IMR-90 (cell line): ENCODE data around the gene TIGD3. TPM values are rescaled to one million over a fixed set of nuclear protein-coding genes. Genes with fewer than 3 reads are reported as not detected.

Experiments used
- ATAC-seq: fragments of 200-7000 bp; cut with Tn5 transposase; 2 replicates; pipeline ENCODE4 v1.9.1; 2020; ENCODE audit warnings: low read depth, mild to moderate bottlenecking, moderate library complexity
- BruUV-seq: library from RNA; stranded (reverse); fragments of 400-500 nt; replicated peaks from 2 replicates; lab custom pipeline; 2021; lab: Mats Ljungman, UMichigan
- CTCF ChIA-PET: fragments of 300-600 bp; formaldehyde crosslinking; extraction: SDS; loops from one replicate; lab custom pipeline; 2021; ENCODE audit warnings: antibody characterized with exemption; lab: Yijun Ruan, JAX
- POLR2A ChIA-PET: fragments of 300-600 bp; sonication (Branson Sonifier 250); formaldehyde crosslinking; loops from one replicate; lab custom pipeline; 2022; ENCODE audit warnings: antibody characterized with exemption; ENCODE audit not compliant: unreplicated experiment; lab: Charles Lee
- DNase-seq: peaks from one replicate; pipeline ENCODE4 v3.0.0; 2013
- H2AFZ ChIP-seq: replicated peaks from 2 replicates; pipeline ENCODE3; 2013; ENCODE audit warnings: low read length, mild to moderate bottlenecking; ENCODE audit not compliant: poor library complexity
- H2AK5ac ChIP-seq: 2 replicates; pipeline ENCODE4 v1.6.1; 2013; ENCODE audit warnings: low read depth, low read length, inconsistent platforms
- H2AK9ac ChIP-seq: replicated peaks from 2 replicates; pipeline ENCODE3; 2013; ENCODE audit warnings: mild to moderate bottlenecking, low read depth, low read length, moderate library complexity; ENCODE audit not compliant: poor library complexity
- H2BK120ac ChIP-seq: 2 replicates; pipeline ENCODE4 v1.6.1; 2013; ENCODE audit warnings: low read depth, low read length, inconsistent platforms
- H2BK15ac ChIP-seq: 3 replicates; pipeline ENCODE4 v1.6.1; 2013; ENCODE audit warnings: low read depth, low read length, inconsistent platforms
- H2BK20ac ChIP-seq: 2 replicates; pipeline ENCODE4 v1.6.1; 2013; ENCODE audit warnings: low read depth, mild to moderate bottlenecking, inconsistent platforms, low read length, moderate library complexity
- H2BK5ac ChIP-seq: 2 replicates; pipeline ENCODE4 v1.6.1; 2013; ENCODE audit warnings: mild to moderate bottlenecking, low read depth, low read length, inconsistent platforms; ENCODE audit not compliant: poor library complexity, severe bottlenecking
- H3K14ac ChIP-seq: replicated peaks from 2 replicates; pipeline ENCODE4 v1.6.1; 2013; ENCODE audit warnings: low read depth, low read length, inconsistent platforms
- H3K18ac ChIP-seq: 2 replicates; pipeline ENCODE4 v1.6.1; 2013; ENCODE audit warnings: low read depth, low read length, control low read depth
- H3K23ac ChIP-seq: 2 replicates; pipeline ENCODE4 v1.6.1; 2013; ENCODE audit warnings: low read depth, low read length, inconsistent platforms
- H3K27ac ChIP-seq: 2 replicates; pipeline ENCODE4 v1.5.1; 2013; ENCODE audit warnings: mild to moderate bottlenecking, control low read depth, low read length; ENCODE audit not compliant: insufficient read depth
- H3K27me3 ChIP-seq: 2 replicates; pipeline ENCODE4 v1.6.1; 2013; ENCODE audit warnings: low read length; ENCODE audit not compliant: control insufficient read depth, insufficient read depth
- H3K36me3 ChIP-seq: 2 replicates; pipeline ENCODE4 v1.6.1; 2013; ENCODE audit warnings: low read length, mixed read lengths; ENCODE audit not compliant: control insufficient read depth, insufficient read depth
- H3K4ac ChIP-seq: 2 replicates; pipeline ENCODE4 v1.6.1; 2013; ENCODE audit warnings: low read depth, low read length, inconsistent platforms
- H3K4me1 ChIP-seq: 2 replicates; pipeline ENCODE4 v1.6.1; 2013; ENCODE audit warnings: low read length, mixed read lengths; ENCODE audit not compliant: control insufficient read depth, insufficient read depth
- H3K4me2 ChIP-seq: 2 replicates; pipeline ENCODE4 v1.6.1; 2013; ENCODE audit warnings: low read depth, mild to moderate bottlenecking, control low read depth, low read length, moderate library complexity
- H3K4me3 ChIP-seq: 2 replicates; pipeline ENCODE4 v1.5.1; 2013; ENCODE audit warnings: low read depth, mild to moderate bottlenecking, control low read depth, low read length, moderate library complexity; ENCODE audit not compliant: insufficient read depth
- H3K56ac ChIP-seq: 2 replicates; pipeline ENCODE4 v1.6.1; 2013; ENCODE audit warnings: low read length, inconsistent platforms; ENCODE audit not compliant: insufficient read depth; ENCODE audit errors: extremely low read depth
- H3K79me1 ChIP-seq, 2 experiments: 2 replicates each; pipeline ENCODE4 v1.6.1; 2013; ENCODE audit warnings: low read length in 2 of 2, inconsistent platforms in 1 of 2, low read depth in 1 of 2
- H3K9ac ChIP-seq: 2 replicates; pipeline ENCODE4 v1.6.1; 2013; ENCODE audit warnings: low read depth, low read length, control low read depth
- H3K9me1 ChIP-seq: 2 replicates; pipeline ENCODE4 v1.6.1; 2013; ENCODE audit warnings: low read length, inconsistent platforms; ENCODE audit not compliant: insufficient read depth
- H3K9me3 ChIP-seq: 2 replicates; pipeline ENCODE4 v1.6.1; 2013; ENCODE audit warnings: low read length; ENCODE audit not compliant: control insufficient read depth, insufficient read depth
- H4K20me1 ChIP-seq: 2 replicates; pipeline ENCODE4 v1.6.1; 2013; ENCODE audit warnings: low read length, inconsistent platforms; ENCODE audit not compliant: insufficient read depth
- H4K5ac ChIP-seq: 2 replicates; pipeline ENCODE4 v1.6.1; 2013; ENCODE audit warnings: mild to moderate bottlenecking, low read depth, low read length, control low read depth
- H4K8ac ChIP-seq, 2 experiments: 2 replicates each; pipeline ENCODE4 v1.6.1; 2013; ENCODE audit warnings: low read depth in 2 of 2, low read length in 2 of 2, control low read depth in 1 of 2, inconsistent platforms in 1 of 2
- H4K91ac ChIP-seq: 2 replicates; pipeline ENCODE4 v1.6.1; 2013; ENCODE audit warnings: low read depth, low read length, inconsistent platforms; ENCODE audit not compliant: insufficient read depth
- CEBPB ChIP-seq: IDR thresholded peaks from 2 replicates; pipeline ENCODE4 v1.6.1; 2012; ENCODE audit warnings: low read depth, low read length, improper control_type of control experiment
- CHD1 ChIP-seq: IDR thresholded peaks from 2 replicates; pipeline ENCODE4 v1.6.1; 2012; ENCODE audit warnings: low read depth, low read length, improper control_type of control experiment
- FOS ChIP-seq: fragments of 150-350 bp; IDR thresholded peaks from 2 replicates; pipeline ENCODE4 v1.6.1; 2016; ENCODE audit warnings: low read depth, low read length
- MAFK ChIP-seq: IDR thresholded peaks from 2 replicates; pipeline ENCODE4 v1.6.1; 2012; ENCODE audit warnings: low read depth, low read length, improper control_type of control experiment
- MAZ ChIP-seq: IDR thresholded peaks from 2 replicates; pipeline ENCODE4 v1.6.1; 2012; ENCODE audit warnings: low read depth, mild to moderate bottlenecking, low read length, improper control_type of control experiment, moderate library complexity, borderline replicate concordance
- MXI1 ChIP-seq: IDR thresholded peaks from 2 replicates; pipeline ENCODE4 v1.6.1; 2012; ENCODE audit warnings: low read depth, mild to moderate bottlenecking, low read length, moderate library complexity, borderline replicate concordance
- POLR2A ChIP-seq: IDR thresholded peaks from 2 replicates; pipeline ENCODE4 v1.6.1; 2012; ENCODE audit warnings: mild to moderate bottlenecking, low read depth, low read length
- RAD21 ChIP-seq: IDR thresholded peaks from 2 replicates; pipeline ENCODE4 v1.6.1; 2012; ENCODE audit warnings: low read length, improper control_type of control experiment
- RCOR1 ChIP-seq: IDR thresholded peaks from 2 replicates; pipeline ENCODE4 v1.6.1; 2012; ENCODE audit warnings: mild to moderate bottlenecking, low read length, improper control_type of control experiment; ENCODE audit not compliant: insufficient replicate concordance
- RFX5 ChIP-seq: IDR thresholded peaks from 2 replicates; pipeline ENCODE4 v1.8.0; 2012; ENCODE audit warnings: low read depth, mild to moderate bottlenecking, low read length, moderate library complexity
- WGBS, 2 experiments: methylation state at CpG; one replicate each; pipeline versions ENCODE4 v1.1.5 to v1.1.7; 2013; ENCODE audit warnings: missing lambda C conversion rate in 2 of 2; ENCODE audit not compliant: insufficient read length in 1 of 2; ENCODE audit errors: extremely low coverage in 2 of 2; 5-methylcytosine and 5-hydroxymethylcytosine counted together
- dilution Hi-C: fragments of 300-500 bp; cut with HindIII; formaldehyde crosslinking; loops from one replicate; pipeline ENCODE4 v1.14.3; 2018; ENCODE audit warnings: low sequenced_read_pairs; ENCODE audit not compliant: unreplicated experiment
- in situ Hi-C: fragments of 300-500 bp; cut with MboI; formaldehyde crosslinking; loops from 3 replicates; pipeline ENCODE4 v1.14.3; 2019; ENCODE audit warnings: low sequenced_read_pairs, inconsistent platforms, mixed read lengths
- intact Hi-C: fragments of 100-400 bp; cut with micrococcal nuclease; formaldehyde crosslinking; loops from 2 replicates; pipeline ENCODE4 v1.10.0; 2022
- polyA plus RNA-seq, 3 experiments: library from polyadenylated mRNA; depleted of rRNA; stranded (reverse); fragments of >200 nt; gene quantifications; 2 replicates each; pipeline ENCODE4 v1.2.3, GENCODE V29; 2012; ENCODE audit warnings: low replicate concordance in 1 of 3
- total RNA-seq: library from RNA; depleted of rRNA; stranded (reverse); fragments of >200 nt; gene quantifications from 2 replicates; pipeline ENCODE4 v1.2.3, GENCODE V29; 2012
- TF ChIP-seq, protein P1 (sequence below): fragments of 150-350 bp; IDR thresholded peaks from 2 replicates; pipeline ENCODE4 v1.6.1; 2017; ENCODE audit warnings: mild to moderate bottlenecking, antibody characterized with exemption, low read length, low read depth
- TF ChIP-seq, protein P2 (sequence below): conservative IDR thresholded peaks from 2 replicates; pipeline ENCODE4 v1.5.1; 2012; ENCODE audit warnings: mild to moderate bottlenecking, low read depth, low read length, improper control_type of control experiment

TIGD3 gene
- total and polyA plus RNA-seq, 2 of the 4 experiments (the other 2 are of a cell fraction), result 0.12 TPM; not detected in 1

DNA sequence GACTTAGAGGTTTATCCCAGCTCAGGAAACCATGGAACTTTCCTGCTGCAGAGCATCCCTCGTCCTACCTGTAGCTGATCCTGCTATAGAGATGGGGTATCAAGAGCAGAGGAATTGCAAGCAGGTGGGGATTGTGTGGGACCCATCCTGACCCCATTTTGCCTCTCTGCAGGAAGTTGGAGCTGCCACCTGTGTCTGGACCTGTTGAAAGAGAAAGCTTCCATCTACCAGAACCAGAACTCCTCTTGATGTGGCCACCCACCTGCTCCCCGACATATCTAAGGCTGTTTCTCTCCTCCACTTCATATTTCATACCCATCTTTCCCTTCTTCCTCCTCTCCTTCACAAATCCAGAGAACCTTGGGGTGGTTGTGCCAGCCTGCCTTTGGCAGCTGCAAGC is 3.0 kb upstream of the TIGD3 start:
- H2AK9ac ChIP-seq, result no peak overlapping the region
- H2BK5ac ChIP-seq, result no peak overlapping the region
- H3K14ac ChIP-seq, result no peak overlapping the region
- H3K4me1 ChIP-seq, result peaks cover 8% of the 10 kb centered on the region
- H3K56ac ChIP-seq, result no peak overlapping the region
- no peak overlapping the region for H3K4me2 ChIP-seq
- H3K9me3 ChIP-seq, result no peaks in the 10 kb centered on the region
- peaks cover 47% of the 10 kb centered on the region for H3K36me3 ChIP-seq
- H4K5ac ChIP-seq, result no peak overlapping the region
- no peak overlapping the region for H3K4ac ChIP-seq
- no peak overlapping the region for H4K8ac ChIP-seq
- peaks cover 9% of the 10 kb centered on the region; the same call in 1 of the 2 replicates for H3K9me1 ChIP-seq
- no TSS peak for BruUV-seq
- H2AK5ac ChIP-seq, result no peak overlapping the region
- peaks cover 15% of the 10 kb centered on the region for H4K20me1 ChIP-seq
- no peak overlapping the region for H2BK20ac ChIP-seq
- ChIA-PET CTCF (interaction anchor here (1.5 kb wide), 1 partner anchor 17 kb away, joined by 3 read pairs; no protein-coding TSS in a partner anchor), POLR2A (interaction anchor here (0.6 kb wide), 1 partner anchor 158 kb away, joined by 6 read pairs; no protein-coding TSS in a partner anchor)
- H3K27ac ChIP-seq, result no peak overlapping the region
- H2BK120ac ChIP-seq, result no peak overlapping the region
- no peak overlapping the region for H3K18ac ChIP-seq
- no peak overlapping the region for H2AFZ ChIP-seq
- dilution Hi-C loops (no loop called here), intact Hi-C loops (no loop called here), in situ Hi-C loops (no loop called here)
- DNase-seq (no peak), ATAC-seq (no peak)
- H3K9ac ChIP-seq, result no peak overlapping the region
- peaks cover 8% of the 10 kb centered on the region; the same call in 1 of the 2 replicates for H3K27me3 ChIP-seq
- H3K79me1 ChIP-seq, result 0 out of 4 replicates have a peak, but pooled peaks cover under 1 to 7% of the 10 kb centered on the region in 2 experiments
- no peak overlapping the region for H3K23ac ChIP-seq
- no peak for TF ChIP-seq RFX5
- no peak for TF ChIP-seq MXI1
- TF ChIP-seq, protein P1, sequence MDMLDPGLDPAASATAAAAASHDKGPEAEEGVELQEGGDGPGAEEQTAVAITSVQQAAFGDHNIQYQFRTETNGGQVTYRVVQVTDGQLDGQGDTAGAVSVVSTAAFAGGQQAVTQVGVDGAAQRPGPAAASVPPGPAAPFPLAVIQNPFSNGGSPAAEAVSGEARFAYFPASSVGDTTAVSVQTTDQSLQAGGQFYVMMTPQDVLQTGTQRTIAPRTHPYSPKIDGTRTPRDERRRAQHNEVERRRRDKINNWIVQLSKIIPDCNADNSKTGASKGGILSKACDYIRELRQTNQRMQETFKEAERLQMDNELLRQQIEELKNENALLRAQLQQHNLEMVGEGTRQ, result no peak
- TF ChIP-seq RAD21, result no peak
- TF ChIP-seq, protein P2, sequence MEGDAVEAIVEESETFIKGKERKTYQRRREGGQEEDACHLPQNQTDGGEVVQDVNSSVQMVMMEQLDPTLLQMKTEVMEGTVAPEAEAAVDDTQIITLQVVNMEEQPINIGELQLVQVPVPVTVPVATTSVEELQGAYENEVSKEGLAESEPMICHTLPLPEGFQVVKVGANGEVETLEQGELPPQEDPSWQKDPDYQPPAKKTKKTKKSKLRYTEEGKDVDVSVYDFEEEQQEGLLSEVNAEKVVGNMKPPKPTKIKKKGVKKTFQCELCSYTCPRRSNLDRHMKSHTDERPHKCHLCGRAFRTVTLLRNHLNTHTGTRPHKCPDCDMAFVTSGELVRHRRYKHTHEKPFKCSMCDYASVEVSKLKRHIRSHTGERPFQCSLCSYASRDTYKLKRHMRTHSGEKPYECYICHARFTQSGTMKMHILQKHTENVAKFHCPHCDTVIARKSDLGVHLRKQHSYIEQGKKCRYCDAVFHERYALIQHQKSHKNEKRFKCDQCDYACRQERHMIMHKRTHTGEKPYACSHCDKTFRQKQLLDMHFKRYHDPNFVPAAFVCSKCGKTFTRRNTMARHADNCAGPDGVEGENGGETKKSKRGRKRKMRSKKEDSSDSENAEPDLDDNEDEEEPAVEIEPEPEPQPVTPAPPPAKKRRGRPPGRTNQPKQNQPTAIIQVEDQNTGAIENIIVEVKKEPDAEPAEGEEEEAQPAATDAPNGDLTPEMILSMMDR, result no peak
- no peak for TF ChIP-seq POLR2A
- TF ChIP-seq MAFK, result no peak
- TF ChIP-seq RCOR1, result no peak
- no peak for TF ChIP-seq FOS
- TF ChIP-seq CEBPB, result no peak
- no peak for TF ChIP-seq CHD1
- TF ChIP-seq MAZ, result no peak
- H3K4me3 ChIP-seq, result no peak overlapping the region
- no peak overlapping the region for H4K91ac ChIP-seq
- no CpG with 5 or more reads among the region's 2 CpGs for WGBS, 2 experiments
- no peak overlapping the region for H2BK15ac ChIP-seq
